Amygdala (tissue), 56 donors: ENCODE results near the gene THTPA.
"Not testable (repeated sequence)": the region's sequence is repeated elsewhere in the genome, so short reads cannot be mapped to it uniquely, and the experiment has no call there.

Experiments
- DNase-seq, 56 donors: peaks; one replicate each; lab custom pipeline; 2025; lab: John Stamatoyannopoulos, UW

Gene THTPA

GRCh38 chr14:23605931-23606585, 50.0 kb downstream of the THTPA start:
- DNase-seq: no peak

- peak in 14 of 56 donors; percentile 4 to 50 (median 22) for DNase-seq
Observed at GRCh38 chr14:23608454-23608853, 52.4 kb downstream of the THTPA start.

DNA sequence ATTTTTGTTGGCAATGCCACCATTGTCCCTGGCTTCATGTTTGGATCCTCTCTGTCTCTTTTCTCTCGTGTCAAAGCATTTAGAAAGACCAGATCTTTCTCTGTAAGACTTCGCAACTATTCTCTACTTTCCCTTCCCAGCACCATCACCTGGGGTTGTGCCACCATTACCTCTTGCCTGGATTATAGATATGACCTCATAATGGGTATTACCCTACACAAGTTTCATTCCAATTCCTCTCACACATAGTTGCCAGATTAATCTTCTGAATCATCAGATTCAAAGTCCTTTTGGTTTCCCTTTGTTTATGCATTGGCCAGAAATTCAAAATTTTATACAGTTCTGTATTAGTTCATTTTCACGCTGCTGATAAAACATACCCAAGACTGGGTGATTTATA, 52.9 kb downstream of the THTPA start:
- no peak for DNase-seq

DNA sequence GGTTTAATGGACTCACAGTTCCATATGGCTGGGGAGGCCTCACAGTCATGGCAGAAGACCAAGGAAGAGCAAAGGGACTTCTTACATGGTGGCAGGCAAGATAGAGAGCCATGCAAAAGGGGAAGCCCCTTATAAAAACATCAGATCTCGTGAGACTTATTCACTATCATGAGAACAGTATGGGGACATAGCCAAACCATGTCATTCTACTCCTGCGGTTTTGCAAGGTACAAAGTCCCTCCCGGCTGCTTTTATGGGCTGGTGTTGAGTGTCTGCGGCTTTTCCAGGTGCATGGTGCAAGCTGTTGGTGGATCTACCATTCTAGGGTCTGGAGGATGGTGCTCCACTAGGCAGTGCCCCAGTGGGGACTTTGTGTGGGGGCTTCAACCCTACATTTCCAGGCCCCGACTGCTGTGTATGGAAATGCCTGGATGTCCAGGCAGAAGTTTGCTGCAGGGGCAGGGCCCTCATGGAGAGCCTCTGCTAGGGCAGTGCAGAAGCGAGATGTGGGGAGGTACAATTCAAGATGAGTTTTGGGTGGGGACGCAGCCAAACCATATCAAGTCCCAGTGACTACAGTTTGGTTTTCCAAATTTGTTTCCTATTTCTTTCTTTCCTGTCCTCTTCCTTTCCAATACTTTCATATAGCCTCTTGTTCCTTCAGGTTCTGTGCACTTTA, 53.5 kb downstream of the THTPA start:
- DNase-seq: not testable (repeated sequence)
